ENCODE results near the gene ISG20L2.

Gene ISG20L2

DNA sequence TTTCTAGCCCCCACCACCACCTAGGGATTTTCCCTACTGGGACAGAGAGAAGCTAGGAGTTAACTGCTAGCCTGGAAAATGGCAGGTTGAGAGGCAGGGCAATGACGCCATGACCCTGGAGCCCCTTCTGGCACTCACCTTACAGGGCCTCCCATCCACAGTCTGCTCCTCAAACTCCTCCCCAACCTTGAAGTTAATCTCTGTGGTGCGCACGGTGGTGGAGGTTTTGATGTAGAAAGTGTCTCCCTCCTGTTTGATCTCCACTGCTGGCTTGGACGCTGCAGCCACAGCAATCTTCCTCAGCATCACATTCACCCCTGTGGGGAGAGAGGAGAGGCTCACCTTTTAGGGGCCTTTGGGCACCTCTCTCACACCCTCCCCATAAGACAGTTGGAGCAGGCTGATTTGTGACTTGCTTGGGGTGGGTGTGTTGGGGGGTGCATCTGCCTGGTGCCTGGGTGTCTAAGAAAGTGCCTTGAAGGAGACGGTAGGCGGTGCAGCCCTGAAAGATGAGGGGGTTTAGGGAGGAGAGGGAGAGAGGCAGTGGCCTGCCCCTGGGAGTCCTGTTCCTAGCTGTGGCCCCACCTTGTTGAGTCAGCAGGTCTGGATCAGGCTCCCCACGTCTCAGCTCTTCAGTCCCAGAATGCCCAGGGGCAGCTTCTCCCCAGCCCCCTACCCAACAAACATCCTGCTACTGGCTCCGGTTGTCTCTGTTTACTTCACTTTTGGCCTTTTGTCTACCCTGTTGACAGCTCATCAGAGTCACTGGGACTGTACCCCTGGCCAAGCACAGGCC lies 27.6 kb downstream of the ISG20L2 start:
- H3F3A ChIP-seq (ENCODE audit: insufficient read depth, low read length), result no peaks in the 10 kb centered on the region; the same call in 1 of the 2 replicates
- no peaks in the 10 kb centered on the region for H3K36me3 ChIP-seq (replicated peaks; ENCODE audit: insufficient read depth, low read length)
- no peak overlapping the region for H3K9ac ChIP-seq (ENCODE audit: low read length)
- no peaks in the 10 kb centered on the region for H3K9me3 ChIP-seq (replicated peaks; ENCODE audit: insufficient read depth, low read length)
- no peak for DNase-seq
- H3K4me2 ChIP-seq (ENCODE audit: low read depth, low read length), result no peak overlapping the region
- H3K27me3 ChIP-seq (replicated peaks; ENCODE audit: insufficient read depth, low read length), result peaks cover 60% of the 10 kb centered on the region
- peaks cover 10% of the 10 kb centered on the region for H3K4me1 ChIP-seq (ENCODE audit: low read length)
- no peak overlapping the region for H2AFZ ChIP-seq (ENCODE audit: low read length)
- no peak for TF ChIP-seq EZH2phosphoT487 (IDR thresholded peaks at IDR 0.05; ENCODE audit: low read length)
- TF ChIP-seq EZH2 (optimal IDR thresholded peaks at IDR 0.05; ENCODE audit: low read depth, low read length), result no peak
- TF ChIP-seq, protein P1, sequence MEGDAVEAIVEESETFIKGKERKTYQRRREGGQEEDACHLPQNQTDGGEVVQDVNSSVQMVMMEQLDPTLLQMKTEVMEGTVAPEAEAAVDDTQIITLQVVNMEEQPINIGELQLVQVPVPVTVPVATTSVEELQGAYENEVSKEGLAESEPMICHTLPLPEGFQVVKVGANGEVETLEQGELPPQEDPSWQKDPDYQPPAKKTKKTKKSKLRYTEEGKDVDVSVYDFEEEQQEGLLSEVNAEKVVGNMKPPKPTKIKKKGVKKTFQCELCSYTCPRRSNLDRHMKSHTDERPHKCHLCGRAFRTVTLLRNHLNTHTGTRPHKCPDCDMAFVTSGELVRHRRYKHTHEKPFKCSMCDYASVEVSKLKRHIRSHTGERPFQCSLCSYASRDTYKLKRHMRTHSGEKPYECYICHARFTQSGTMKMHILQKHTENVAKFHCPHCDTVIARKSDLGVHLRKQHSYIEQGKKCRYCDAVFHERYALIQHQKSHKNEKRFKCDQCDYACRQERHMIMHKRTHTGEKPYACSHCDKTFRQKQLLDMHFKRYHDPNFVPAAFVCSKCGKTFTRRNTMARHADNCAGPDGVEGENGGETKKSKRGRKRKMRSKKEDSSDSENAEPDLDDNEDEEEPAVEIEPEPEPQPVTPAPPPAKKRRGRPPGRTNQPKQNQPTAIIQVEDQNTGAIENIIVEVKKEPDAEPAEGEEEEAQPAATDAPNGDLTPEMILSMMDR (IDR thresholded peaks at IDR 0.05; ENCODE audit: low read length), result no peak
- no peak overlapping the region for H3K4me3 ChIP-seq (ENCODE audit: low read length)
- no peaks in the 10 kb centered on the region for H3K9me2 ChIP-seq (replicated peaks; ENCODE audit: insufficient read depth, low read length)
- no peaks in the 10 kb centered on the region for H3K79me2 ChIP-seq (ENCODE audit: low read length)
- no peaks in the 10 kb centered on the region for H4K20me1 ChIP-seq (ENCODE audit: insufficient read depth, low read length)
- H3K27ac ChIP-seq (ENCODE audit: low read length), result no peak overlapping the region

DNA sequence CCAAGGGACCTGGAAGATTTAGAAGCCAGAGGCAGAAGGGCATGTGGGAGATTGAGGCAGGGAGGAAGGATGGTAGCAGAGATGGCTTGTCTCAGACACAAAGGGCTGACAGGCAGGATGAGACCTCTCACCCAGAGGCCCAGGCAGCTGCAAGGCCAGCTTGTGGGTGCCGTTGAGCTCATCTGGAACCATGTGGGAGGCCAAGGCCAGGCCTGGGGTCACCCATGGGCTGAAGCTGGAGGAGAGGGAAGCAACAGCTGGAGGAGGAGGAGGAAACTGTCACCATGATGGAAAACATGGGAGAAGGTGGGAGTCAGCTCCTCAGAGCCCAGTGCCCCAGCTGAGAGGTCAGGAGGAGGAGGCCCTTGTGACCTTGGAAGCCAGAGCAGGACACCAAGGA lies 29.6 kb downstream of the ISG20L2 start:
- no peaks in the 10 kb centered on the region for H4K20me1 ChIP-seq (ENCODE audit: insufficient read depth, low read length)
- H3K79me2 ChIP-seq (ENCODE audit: low read length), result no peaks in the 10 kb centered on the region
- H3K9me3 ChIP-seq (replicated peaks; ENCODE audit: insufficient read depth, low read length), result no peaks in the 10 kb centered on the region
- no peaks in the 10 kb centered on the region for H3K4me1 ChIP-seq (ENCODE audit: low read length)
- no peaks in the 10 kb centered on the region for H3F3A ChIP-seq (ENCODE audit: insufficient read depth, low read length)
- H3K27ac ChIP-seq (ENCODE audit: low read length), result no peak overlapping the region
- no peak overlapping the region for H3K4me2 ChIP-seq (ENCODE audit: low read depth, low read length)
- H3K36me3 ChIP-seq (replicated peaks; ENCODE audit: insufficient read depth, low read length), result no peaks in the 10 kb centered on the region
- peaks cover 50% of the 10 kb centered on the region for H3K27me3 ChIP-seq (replicated peaks; ENCODE audit: insufficient read depth, low read length)
- no peak for DNase-seq
- no peaks in the 10 kb centered on the region for H3K9me2 ChIP-seq (replicated peaks; ENCODE audit: insufficient read depth, low read length)
- TF ChIP-seq, protein P1 (IDR thresholded peaks at IDR 0.05; ENCODE audit: low read length), result no peak
- no peak for TF ChIP-seq EZH2phosphoT487 (IDR thresholded peaks at IDR 0.05; ENCODE audit: low read length)
- TF ChIP-seq EZH2 (optimal IDR thresholded peaks at IDR 0.05; ENCODE audit: low read depth, low read length), result no peak
- H2AFZ ChIP-seq (ENCODE audit: low read length), result no peak overlapping the region
- no peak overlapping the region for H3K4me3 ChIP-seq (ENCODE audit: low read length)
- H3K9ac ChIP-seq (ENCODE audit: low read length), result no peak overlapping the region

DNA sequence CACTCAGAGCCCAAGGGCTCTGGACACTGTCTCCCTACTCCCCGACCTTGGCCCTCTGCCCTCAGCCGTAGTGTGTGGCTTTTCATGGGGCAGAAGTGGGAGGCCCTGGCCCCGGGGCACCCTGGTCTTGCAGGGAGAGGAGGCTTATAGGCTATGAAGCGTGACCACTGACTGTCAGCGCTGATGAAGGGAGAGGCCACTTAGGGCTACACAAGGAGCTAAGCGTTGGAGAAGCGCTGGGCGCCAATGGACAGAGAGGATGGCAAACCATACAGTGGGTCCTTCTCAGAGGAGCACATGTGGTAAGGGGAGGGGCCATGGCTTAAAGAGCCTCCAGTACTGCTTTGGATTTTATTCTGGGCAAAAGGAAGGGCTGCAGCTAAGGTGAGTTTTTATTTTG lies 31.1 kb downstream of the ISG20L2 start:
- Histone ChIP-seq H4K20me1 (ENCODE audit: insufficient read depth, low read length) (no peaks in the 10 kb centered on the region), H3K36me3 (replicated peaks; ENCODE audit: insufficient read depth, low read length) (no peaks in the 10 kb centered on the region), H3K27ac (ENCODE audit: low read length) (no peak overlapping the region), H3K4me3 (ENCODE audit: low read length) (no peak overlapping the region), H3K9ac (ENCODE audit: low read length) (no peak overlapping the region), H3K79me2 (ENCODE audit: low read length) (no peaks in the 10 kb centered on the region), H3K4me2 (ENCODE audit: low read depth, low read length) (no peak overlapping the region), H3K4me1 (ENCODE audit: low read length) (no peaks in the 10 kb centered on the region), H3K9me3 (replicated peaks; ENCODE audit: insufficient read depth, low read length) (no peaks in the 10 kb centered on the region), H2AFZ (ENCODE audit: low read length) (no peak overlapping the region), H3K27me3 (replicated peaks; ENCODE audit: insufficient read depth, low read length) (peaks cover 51% of the 10 kb centered on the region), H3K9me2 (replicated peaks; ENCODE audit: insufficient read depth, low read length) (no peaks in the 10 kb centered on the region), H3F3A (ENCODE audit: insufficient read depth, low read length) (no peaks in the 10 kb centered on the region)
- DNase-seq, result no peak
- TF ChIP-seq EZH2 (optimal IDR thresholded peaks at IDR 0.05; ENCODE audit: low read depth, low read length) (no peak), EZH2phosphoT487 (IDR thresholded peaks at IDR 0.05; ENCODE audit: low read length) (no peak)
- TF ChIP-seq, protein P1 (IDR thresholded peaks at IDR 0.05; ENCODE audit: low read length), result no peak

Measured in MM.1S (cell line).